ENCODE measurements around the gene KLF2.

- TF ChIP-seq CTCF (IDR thresholded peaks at IDR 0.05) (no peak), POLR2A (IDR thresholded peaks at IDR 0.05) (no peak)
Observed at GRCh38 chr19:16335226-16335625, 10.6 kb downstream of the KLF2 start.
